IMR-90 (cell line): ENCODE results near the gene TM9SF4. TPM values are rescaled to one million over a fixed set of nuclear protein-coding genes. Genes with fewer than 3 reads are reported as not detected.

Source experiments
- ATAC-seq: fragments of 200-7000 bp; cut with Tn5 transposase; 2 replicates; pipeline ENCODE4 v1.9.1; 2020; ENCODE audit warnings: low read depth, mild to moderate bottlenecking, moderate library complexity
- BruUV-seq: library from RNA; stranded (reverse); fragments of 400-500 nt; replicated peaks from 2 replicates; lab custom pipeline; 2021; lab: Mats Ljungman, UMichigan
- CTCF ChIA-PET: fragments of 300-600 bp; formaldehyde crosslinking; extraction: SDS; loops from one replicate; lab custom pipeline; 2021; ENCODE audit warnings: antibody characterized with exemption; lab: Yijun Ruan, JAX
- POLR2A ChIA-PET: fragments of 300-600 bp; sonication (Branson Sonifier 250); formaldehyde crosslinking; loops from one replicate; lab custom pipeline; 2022; ENCODE audit warnings: antibody characterized with exemption; ENCODE audit not compliant: unreplicated experiment; lab: Charles Lee
- DNase-seq: peaks from one replicate; pipeline ENCODE4 v3.0.0; 2013
- H2AFZ ChIP-seq: replicated peaks from 2 replicates; pipeline ENCODE3; 2013; ENCODE audit warnings: low read length, mild to moderate bottlenecking; ENCODE audit not compliant: poor library complexity
- H2AK5ac ChIP-seq: 2 replicates; pipeline ENCODE4 v1.6.1; 2013; ENCODE audit warnings: low read depth, low read length, inconsistent platforms
- H2AK9ac ChIP-seq: replicated peaks from 2 replicates; pipeline ENCODE3; 2013; ENCODE audit warnings: mild to moderate bottlenecking, low read depth, low read length, moderate library complexity; ENCODE audit not compliant: poor library complexity
- H2BK120ac ChIP-seq: 2 replicates; pipeline ENCODE4 v1.6.1; 2013; ENCODE audit warnings: low read depth, low read length, inconsistent platforms
- H2BK15ac ChIP-seq: 3 replicates; pipeline ENCODE4 v1.6.1; 2013; ENCODE audit warnings: low read depth, low read length, inconsistent platforms
- H2BK20ac ChIP-seq: 2 replicates; pipeline ENCODE4 v1.6.1; 2013; ENCODE audit warnings: low read depth, mild to moderate bottlenecking, inconsistent platforms, low read length, moderate library complexity
- H2BK5ac ChIP-seq: 2 replicates; pipeline ENCODE4 v1.6.1; 2013; ENCODE audit warnings: mild to moderate bottlenecking, low read depth, low read length, inconsistent platforms; ENCODE audit not compliant: poor library complexity, severe bottlenecking
- H3K14ac ChIP-seq: replicated peaks from 2 replicates; pipeline ENCODE4 v1.6.1; 2013; ENCODE audit warnings: low read depth, low read length, inconsistent platforms
- H3K18ac ChIP-seq: 2 replicates; pipeline ENCODE4 v1.6.1; 2013; ENCODE audit warnings: low read depth, low read length, control low read depth
- H3K23ac ChIP-seq: 2 replicates; pipeline ENCODE4 v1.6.1; 2013; ENCODE audit warnings: low read depth, low read length, inconsistent platforms
- H3K27ac ChIP-seq: 2 replicates; pipeline ENCODE4 v1.5.1; 2013; ENCODE audit warnings: mild to moderate bottlenecking, control low read depth, low read length; ENCODE audit not compliant: insufficient read depth
- H3K27me3 ChIP-seq: 2 replicates; pipeline ENCODE4 v1.6.1; 2013; ENCODE audit warnings: low read length; ENCODE audit not compliant: control insufficient read depth, insufficient read depth
- H3K36me3 ChIP-seq: 2 replicates; pipeline ENCODE4 v1.6.1; 2013; ENCODE audit warnings: low read length, mixed read lengths; ENCODE audit not compliant: control insufficient read depth, insufficient read depth
- H3K4ac ChIP-seq: 2 replicates; pipeline ENCODE4 v1.6.1; 2013; ENCODE audit warnings: low read depth, low read length, inconsistent platforms
- H3K4me1 ChIP-seq: 2 replicates; pipeline ENCODE4 v1.6.1; 2013; ENCODE audit warnings: low read length, mixed read lengths; ENCODE audit not compliant: control insufficient read depth, insufficient read depth
- H3K4me2 ChIP-seq: 2 replicates; pipeline ENCODE4 v1.6.1; 2013; ENCODE audit warnings: low read depth, mild to moderate bottlenecking, control low read depth, low read length, moderate library complexity
- H3K4me3 ChIP-seq: 2 replicates; pipeline ENCODE4 v1.5.1; 2013; ENCODE audit warnings: low read depth, mild to moderate bottlenecking, control low read depth, low read length, moderate library complexity; ENCODE audit not compliant: insufficient read depth
- H3K56ac ChIP-seq: 2 replicates; pipeline ENCODE4 v1.6.1; 2013; ENCODE audit warnings: low read length, inconsistent platforms; ENCODE audit not compliant: insufficient read depth; ENCODE audit errors: extremely low read depth
- H3K79me1 ChIP-seq, 2 experiments: 2 replicates each; pipeline ENCODE4 v1.6.1; 2013; ENCODE audit warnings: low read length in 2 of 2, inconsistent platforms in 1 of 2, low read depth in 1 of 2
- H3K9ac ChIP-seq: 2 replicates; pipeline ENCODE4 v1.6.1; 2013; ENCODE audit warnings: low read depth, low read length, control low read depth
- H3K9me1 ChIP-seq: 2 replicates; pipeline ENCODE4 v1.6.1; 2013; ENCODE audit warnings: low read length, inconsistent platforms; ENCODE audit not compliant: insufficient read depth
- H3K9me3 ChIP-seq: 2 replicates; pipeline ENCODE4 v1.6.1; 2013; ENCODE audit warnings: low read length; ENCODE audit not compliant: control insufficient read depth, insufficient read depth
- H4K20me1 ChIP-seq: 2 replicates; pipeline ENCODE4 v1.6.1; 2013; ENCODE audit warnings: low read length, inconsistent platforms; ENCODE audit not compliant: insufficient read depth
- H4K5ac ChIP-seq: 2 replicates; pipeline ENCODE4 v1.6.1; 2013; ENCODE audit warnings: mild to moderate bottlenecking, low read depth, low read length, control low read depth
- H4K8ac ChIP-seq, 2 experiments: 2 replicates each; pipeline ENCODE4 v1.6.1; 2013; ENCODE audit warnings: low read depth in 2 of 2, low read length in 2 of 2, control low read depth in 1 of 2, inconsistent platforms in 1 of 2
- H4K91ac ChIP-seq: 2 replicates; pipeline ENCODE4 v1.6.1; 2013; ENCODE audit warnings: low read depth, low read length, inconsistent platforms; ENCODE audit not compliant: insufficient read depth
- MAFK ChIP-seq: IDR thresholded peaks from 2 replicates; pipeline ENCODE4 v1.6.1; 2012; ENCODE audit warnings: low read depth, low read length, improper control_type of control experiment
- WGBS, 2 experiments: methylation state at CpG; one replicate each; pipeline versions ENCODE4 v1.1.5 to v1.1.7; 2013; ENCODE audit warnings: missing lambda C conversion rate in 2 of 2; ENCODE audit not compliant: insufficient read length in 1 of 2; ENCODE audit errors: extremely low coverage in 2 of 2; 5-methylcytosine and 5-hydroxymethylcytosine counted together
- dilution Hi-C: fragments of 300-500 bp; cut with HindIII; formaldehyde crosslinking; loops from one replicate; pipeline ENCODE4 v1.14.3; 2018; ENCODE audit warnings: low sequenced_read_pairs; ENCODE audit not compliant: unreplicated experiment
- in situ Hi-C: fragments of 300-500 bp; cut with MboI; formaldehyde crosslinking; loops from 3 replicates; pipeline ENCODE4 v1.14.3; 2019; ENCODE audit warnings: low sequenced_read_pairs, inconsistent platforms, mixed read lengths
- intact Hi-C: fragments of 100-400 bp; cut with micrococcal nuclease; formaldehyde crosslinking; loops from 2 replicates; pipeline ENCODE4 v1.10.0; 2022
- polyA plus RNA-seq, 3 experiments: library from polyadenylated mRNA; depleted of rRNA; stranded (reverse); fragments of >200 nt; gene quantifications; 2 replicates each; pipeline ENCODE4 v1.2.3, GENCODE V29; 2012; ENCODE audit warnings: low replicate concordance in 1 of 3
- total RNA-seq: library from RNA; depleted of rRNA; stranded (reverse); fragments of >200 nt; gene quantifications from 2 replicates; pipeline ENCODE4 v1.2.3, GENCODE V29; 2012
- TF ChIP-seq, protein P1 (sequence below): fragments of 150-350 bp; IDR thresholded peaks from 2 replicates; pipeline ENCODE4 v1.6.1; 2016; ENCODE audit warnings: low read depth, mild to moderate bottlenecking, low read length, moderate library complexity, borderline replicate concordance

Gene TM9SF4
- total and polyA plus RNA-seq, 2 of the 4 experiments (the other 2 are of a cell fraction) = 35.3 to 59.1 TPM

- CTCF ChIA-PET = no interaction called here
- no TSS peak for BruUV-seq
These were observed 1.2 kb downstream of the TM9SF4 start for GRCh38 chr20:32110727-32111126.

More at GRCh38 chr20:32110727-32111126, 1.2 kb downstream of the TM9SF4 start:
- Histone ChIP-seq H3K4ac (peak overlapping the region; percentile 98; the same call in 1 of the 2 replicates), H3K9me1 (peaks cover 12% of the 10 kb centered on the region), H4K20me1 (peaks cover 42% of the 10 kb centered on the region), H2BK5ac (no peak overlapping the region), H3K4me1 (peaks cover 4% of the 10 kb centered on the region), H2BK120ac (no peak overlapping the region), H4K5ac (peak overlapping the region; percentile 53; the same call in 1 of the 2 replicates), H4K8ac (peak overlapping the region in 1 of 2 experiments; percentile 93; a peak in 1 of 4 replicates), H4K91ac (peak overlapping the region; percentile 10; the same call in 1 of the 2 replicates), H3K36me3 (peaks cover 6% of the 10 kb centered on the region), H2AK9ac (peak overlapping the region; percentile 97), H2BK15ac (no peak overlapping the region), H3K9me3 (no peaks in the 10 kb centered on the region), H3K79me1 (peaks cover 28 to 58% of the 10 kb centered on the region in 2 experiments; a peak in 3 of 4 replicates), H3K4me3 (peak overlapping the region; percentile 77), H3K9ac (peak overlapping the region; percentile 100), H3K14ac (peak overlapping the region; percentile 99; the same call in 1 of the 2 replicates), H3K27me3 (no peaks in the 10 kb centered on the region), H3K18ac (no peak overlapping the region), H3K27ac (no peak overlapping the region), H3K4me2 (peak overlapping the region; percentile 97), H2AK5ac (no peak overlapping the region; the same call in 1 of the 2 replicates), H2AFZ (no peak overlapping the region), H3K23ac (peak overlapping the region; percentile 29; the same call in 1 of the 2 replicates), H2BK20ac (no peak overlapping the region), H3K56ac (no peak overlapping the region; the same call in 1 of the 2 replicates)
- in situ Hi-C loops = no loop called here
- dilution Hi-C loops = no loop called here
- peak; percentile 47; the same call in 1 of the 2 replicates for TF ChIP-seq MAFK
- TF ChIP-seq, protein P1, sequence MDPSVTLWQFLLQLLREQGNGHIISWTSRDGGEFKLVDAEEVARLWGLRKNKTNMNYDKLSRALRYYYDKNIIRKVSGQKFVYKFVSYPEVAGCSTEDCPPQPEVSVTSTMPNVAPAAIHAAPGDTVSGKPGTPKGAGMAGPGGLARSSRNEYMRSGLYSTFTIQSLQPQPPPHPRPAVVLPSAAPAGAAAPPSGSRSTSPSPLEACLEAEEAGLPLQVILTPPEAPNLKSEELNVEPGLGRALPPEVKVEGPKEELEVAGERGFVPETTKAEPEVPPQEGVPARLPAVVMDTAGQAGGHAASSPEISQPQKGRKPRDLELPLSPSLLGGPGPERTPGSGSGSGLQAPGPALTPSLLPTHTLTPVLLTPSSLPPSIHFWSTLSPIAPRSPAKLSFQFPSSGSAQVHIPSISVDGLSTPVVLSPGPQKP = no peak
- DNase-seq (no peak), ATAC-seq (no peak)
- 100% methylated on average over 1 of the region's 3 CpGs; no CpG with 5 or more reads in 1 of the 2 experiments for WGBS, 2 experiments
- intact Hi-C loops = no loop called here
- POLR2A ChIA-PET = interaction anchor here (0.6 kb wide), 1 partner anchor 14 kb away, joined by 18 read pairs; no protein-coding TSS in a partner anchor
